Renal cortex interstitium (tissue), 15 donors: ENCODE data around the gene ALB. TPM values are rescaled to one million over a fixed set of nuclear protein-coding genes. Genes with fewer than 3 reads are reported as not detected.
"Not testable (repeated sequence)": the region's sequence is repeated elsewhere in the genome, so short reads cannot be mapped to it uniquely, and the experiment has no call there.

ENCODE experiments used
- DNase-seq, 11 donors: peaks; one replicate each; pipeline ENCODE4 v3.0.0-alpha.2; 2013; ENCODE audit warnings: low read depth in 9 of 11, low spot score in 4 of 11; ENCODE audit errors: extremely low read depth in 1 of 11
- long read RNA-seq, 16 experiments: transcript quantifications; one replicate each; lab custom pipeline, GENCODE V29; 2026
- polyA plus RNA-seq, 3 donors: library from polyadenylated mRNA; unstranded; fragments of 120-200 nt; gene quantifications; one replicate each; pipeline ENCODE4 v1.2.1, GENCODE V29; 2013; ENCODE audit not compliant: insufficient read length in 3 of 3

ALB gene
- polyA plus RNA-seq, result 10 to 100 TPM in 1 of 3 donors, 1 to 10 TPM in 2; 2.3 to 62.3 (median 2.9) TPM
- long read RNA-seq, donor 1, result 0 reads
- long read RNA-seq, donor 2, transcript ALB-201 (15 exons, 2,263 nt), result major isoform, 7 of 16 reads
- long read RNA-seq, donor 2, partial matches to known transcripts, result 8 of 16 reads
- long read RNA-seq, donor 2, other reads (novel, unspliced or antisense), result 0 of 16 reads
- long read RNA-seq, donor 3, transcript ALB-201 (15 exons, 2,263 nt), result major isoform, 417 of 1,586 reads
- long read RNA-seq, donor 3, transcript ALB-218 (4 exons, 665 nt), result minor isoform, 65 of 1,586 reads
- long read RNA-seq, donor 3, transcript ALB-216 (11 exons, 1,519 nt), result minor isoform, 19 of 1,586 reads
- long read RNA-seq, donor 3, transcript ALB-210 (2 exons, 422 nt), result minor isoform, 13 of 1,586 reads
- long read RNA-seq, donor 3, partial matches to known transcripts, result 1,016 of 1,586 reads
- long read RNA-seq, donor 3, other reads (novel, unspliced or antisense), result 48 of 1,586 reads
- long read RNA-seq, donor 4, partial matches to known transcripts, result 0 of 1 reads
- long read RNA-seq, donor 4, other reads (novel, unspliced or antisense), result 0 of 1 reads
- long read RNA-seq, donor 5, result 0 reads
- long read RNA-seq, donor 6, result 0 reads
- long read RNA-seq, donor 7, partial matches to known transcripts, result 0 of 1 reads
- long read RNA-seq, donor 7, other reads (novel, unspliced or antisense), result 0 of 1 reads
- long read RNA-seq, donor 8, result 0 reads
- long read RNA-seq, donor 9, result 0 reads
- long read RNA-seq, donor 10, partial matches to known transcripts, result 0 of 6 reads
- long read RNA-seq, donor 10, other reads (novel, unspliced or antisense), result 0 of 6 reads
- long read RNA-seq, donor 11, transcript ALB-201 (15 exons, 2,263 nt), result major isoform, 7 of 17 reads
- long read RNA-seq, donor 11, partial matches to known transcripts, result 10 of 17 reads
- long read RNA-seq, donor 11, other reads (novel, unspliced or antisense), result 0 of 17 reads
- long read RNA-seq, donor 12, result 0 reads
- long read RNA-seq, donor 13, result 0 reads
- long read RNA-seq, donor 14, result 0 reads
- long read RNA-seq, donor 15, transcript ALB-201 (15 exons, 2,263 nt), result major isoform, 5 of 11 reads
- long read RNA-seq, donor 15, partial matches to known transcripts, result 6 of 11 reads
- long read RNA-seq, donor 15, other reads (novel, unspliced or antisense), result 0 of 11 reads
- long read RNA-seq, donor 16, result 0 reads

- no peak for DNase-seq
Measured at GRCh38 chr4:73404042-73404441, at the start of gene ALB. Gene ALB, plus strand, starts transcription at chr4:73404287. Its CDS starts 41 bp downstream, at chr4:73404328.

DNA sequence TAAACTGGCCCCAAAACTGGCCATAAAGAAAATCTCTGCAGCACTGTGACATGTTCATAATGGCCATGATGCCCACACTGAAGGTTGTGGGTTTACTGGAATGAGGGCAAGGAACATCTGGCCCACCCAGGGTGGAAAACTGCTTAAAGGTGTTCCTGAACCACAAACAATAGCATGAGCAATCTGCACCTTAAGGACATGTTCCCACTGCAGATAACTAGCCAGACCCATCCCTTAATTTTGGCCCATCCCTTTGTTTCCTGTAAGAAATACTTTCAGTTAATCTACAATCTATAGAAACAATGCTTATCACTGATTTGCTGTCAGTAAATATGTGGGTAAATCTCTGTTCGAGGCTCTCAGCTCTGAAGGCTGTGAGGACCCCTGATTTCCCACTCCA lies 46.9 kb upstream of the ALB start:
- not testable (repeated sequence) for DNase-seq

DNA sequence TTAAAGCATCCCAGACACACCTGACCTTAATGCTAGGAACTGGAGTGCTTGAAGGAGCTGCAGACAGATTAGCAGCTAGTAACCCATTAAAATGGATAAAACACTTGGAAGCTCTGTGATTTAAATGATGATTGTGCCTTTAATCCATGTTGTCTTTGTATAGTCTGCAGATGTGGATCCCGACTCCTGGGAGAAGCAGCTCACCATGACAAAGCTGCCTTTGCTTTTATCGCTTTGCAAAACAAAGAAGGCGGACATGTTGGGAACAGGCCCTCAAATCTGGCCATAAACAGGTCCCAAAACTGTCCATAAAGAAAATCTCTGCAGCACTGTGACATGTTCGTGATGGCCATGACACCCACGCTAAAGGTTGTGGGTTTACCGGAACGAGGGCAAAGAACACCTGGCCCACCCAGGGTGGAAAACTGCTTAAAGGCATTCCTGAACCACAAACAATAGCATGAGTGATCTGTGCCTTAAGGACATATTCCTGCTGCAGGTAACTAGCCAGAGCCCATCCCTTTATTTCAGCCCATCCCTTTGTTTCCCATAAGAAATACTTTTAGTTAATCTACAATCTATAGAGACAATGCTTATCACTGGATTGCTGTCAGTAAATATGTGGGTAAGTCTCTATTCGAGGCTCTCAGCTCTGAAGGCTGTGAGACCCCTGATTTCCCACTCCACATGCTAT lies 34.4 kb upstream of the ALB start:
- not testable (repeated sequence) for DNase-seq

- no peak for DNase-seq
Measured at GRCh38 chr4:73375328-73375741, 28.8 kb upstream of the ALB start.

- no peak for DNase-seq
Measured at GRCh38 chr4:73376251-73376650, 27.8 kb upstream of the ALB start.

DNA sequence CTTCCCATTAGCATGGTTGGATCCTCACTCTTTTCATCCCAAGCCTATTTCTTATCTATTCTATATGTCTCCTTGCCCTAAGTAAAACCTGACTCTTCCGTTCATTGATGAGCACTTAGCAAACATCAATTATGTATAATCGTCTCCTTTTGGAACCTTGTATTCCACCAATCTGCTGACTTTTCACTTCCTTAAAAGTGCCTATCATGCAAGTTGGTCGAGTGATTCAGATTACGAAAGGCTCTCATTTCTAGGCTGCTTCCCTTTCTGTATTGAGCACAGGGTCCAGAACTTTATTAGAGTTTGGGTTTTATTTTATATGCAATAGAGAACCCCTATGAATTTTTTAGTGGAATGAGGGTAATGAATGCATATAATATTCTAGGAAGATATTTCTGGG lies 27.1 kb upstream of the ALB start:
- DNase-seq, result no peak

DNA sequence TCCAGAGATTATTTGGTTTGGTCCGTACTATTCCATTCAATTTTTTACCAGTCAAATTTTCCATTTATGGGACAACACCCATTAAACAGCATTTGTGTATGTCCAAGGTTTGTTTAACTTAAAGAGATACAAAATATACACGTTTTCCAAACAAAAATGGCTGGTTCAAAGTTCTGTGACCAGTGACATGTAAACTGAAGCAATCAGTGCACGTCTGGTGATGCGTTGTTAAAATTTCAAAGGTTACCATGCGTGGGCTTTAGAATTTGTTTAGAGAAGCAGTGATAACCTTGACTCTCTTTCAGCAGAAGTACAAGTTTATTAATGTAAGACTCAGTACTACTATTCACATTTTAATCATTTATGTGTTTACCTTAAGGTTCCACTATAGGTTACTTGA lies 25.2 kb upstream of the ALB start:
- no peak for DNase-seq

GRCh38 chr4:73379946-73380345 lies 24.1 kb upstream of the ALB start:
- DNase-seq, result no peak

- no peak for DNase-seq
Measured at GRCh38 chr4:73381214-73381613, 22.9 kb upstream of the ALB start.

DNA sequence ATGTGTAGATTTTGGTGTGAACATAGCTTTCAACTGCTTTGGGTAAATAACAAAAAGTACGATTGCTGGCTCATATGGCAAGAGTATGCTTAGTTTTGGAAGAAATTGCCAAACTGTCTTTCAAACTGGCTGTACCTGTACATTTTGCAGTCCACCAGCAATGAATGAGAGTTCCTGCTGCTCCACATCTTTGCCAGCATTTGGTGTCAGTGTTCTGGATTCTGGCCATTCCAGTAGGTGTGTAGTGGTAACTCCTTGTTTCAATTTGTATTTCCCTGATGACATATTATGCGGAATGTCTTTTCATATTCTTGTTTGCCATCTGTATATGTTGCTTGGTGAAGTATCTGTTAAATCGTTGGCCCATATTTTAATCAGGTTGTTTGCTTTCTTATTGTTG lies 20.6 kb upstream of the ALB start:
- DNase-seq, result no peak

GRCh38 chr4:73387552-73387951 lies 16.5 kb upstream of the ALB start:
- no peak for DNase-seq

- DNase-seq, result peak in 1 of 11 donors; percentile 2
Measured at GRCh38 chr4:73388887-73389286, 15.2 kb upstream of the ALB start.

GRCh38 chr4:73389663-73390062 lies 14.4 kb upstream of the ALB start:
- not testable (repeated sequence) for DNase-seq

DNA sequence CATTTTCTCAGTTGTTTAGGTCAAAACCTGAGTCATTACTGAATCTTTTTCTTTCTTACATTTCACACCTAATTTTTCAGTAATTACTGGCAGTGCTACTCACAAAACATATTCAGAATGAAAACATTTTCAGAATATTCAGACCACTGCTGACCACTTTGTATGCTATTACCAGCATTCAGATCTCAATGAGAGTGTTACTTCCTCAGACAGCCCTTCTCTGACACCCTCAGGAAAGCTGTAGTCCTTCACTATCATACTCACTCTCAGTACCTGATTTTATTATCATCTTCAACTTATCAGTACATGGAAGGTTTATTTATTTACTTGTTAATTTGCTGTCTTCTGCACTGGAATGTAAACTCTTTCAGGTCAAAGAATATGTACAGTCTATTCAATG lies 12.3 kb upstream of the ALB start:
- no peak for DNase-seq

DNA sequence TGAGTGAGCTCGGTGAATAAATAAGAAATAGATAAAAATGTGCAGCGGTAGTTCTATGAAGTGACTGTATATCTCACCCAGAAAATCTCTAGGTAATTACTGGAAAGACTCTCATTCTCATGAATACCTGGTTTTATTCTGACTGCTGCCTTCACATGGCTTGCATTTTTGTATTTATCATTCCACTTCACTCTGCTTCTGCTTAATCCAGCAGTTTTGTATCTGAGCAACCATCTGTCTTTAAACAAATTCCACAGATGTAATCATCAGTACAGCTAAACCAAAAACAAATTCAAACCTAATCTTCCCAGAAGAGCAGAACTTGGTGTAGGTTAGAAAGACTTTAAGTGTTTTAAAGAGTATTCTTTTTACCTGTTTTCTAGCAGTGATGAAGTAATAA lies 11.2 kb upstream of the ALB start:
- DNase-seq, result no peak

GRCh38 chr4:73396304-73396703 lies 7.8 kb upstream of the ALB start:
- no peak for DNase-seq

- DNase-seq, result no peak
Measured at GRCh38 chr4:73396993-73397972, 6.8 kb upstream of the ALB start.

GRCh38 chr4:73401412-73401811 lies 2.7 kb upstream of the ALB start:
- no peak for DNase-seq
